ENCODE results near the gene BID.

Gene BID

GRCh38 chr22:17791196-17791595 lies 16.9 kb upstream of the BID start:
- DNase-seq (ENCODE audit: extremely low spot score): no peak
- ChIA-PET POLR2A (interaction anchor here (0.6 kb wide), 1 partner anchor 11 kb away, joined by 3 read pairs; no protein-coding TSS in a partner anchor), CTCF (interaction anchor here (1.0 to 1.5 kb wide), 4 partner anchors 39 to 280 kb away, joined by 3 to 5 read pairs (median 4); no protein-coding TSS in a partner anchor)
- TF ChIP-seq CTCF (IDR thresholded peaks at IDR 0.05; ENCODE audit: control extremely low read depth, extremely low read depth, low read depth, missing control alignments): no peak

- CTCF ChIA-PET: interaction anchor here (1.2 to 1.7 kb wide), 4 partner anchors 16 to 287 kb away, joined by 3 to 9 read pairs (median 4); no protein-coding TSS in a partner anchor
- no peak for TF ChIP-seq CTCF (IDR thresholded peaks at IDR 0.05; ENCODE audit: control extremely low read depth, extremely low read depth, low read depth, missing control alignments)
- POLR2A ChIA-PET: no interaction called here
- no peak for DNase-seq (ENCODE audit: extremely low spot score)
These were observed 15.3 kb upstream of the BID start for GRCh38 chr22:17789379-17790200.

GRCh38 chr22:17788528-17789378 lies 14.5 kb upstream of the BID start:
- ChIA-PET CTCF (interaction anchor here (1.2 to 4.8 kb wide), 6 partner anchors 8 to 288 kb away, joined by 3 to 68 read pairs (median 6); no protein-coding TSS in a partner anchor), POLR2A (interaction anchor here (0.5 kb wide), 1 partner anchor 10 kb away, joined by 6 read pairs; no protein-coding TSS in a partner anchor)
- TF ChIP-seq CTCF (IDR thresholded peaks at IDR 0.05; ENCODE audit: control extremely low read depth, extremely low read depth, low read depth, missing control alignments): no peak
- DNase-seq (ENCODE audit: extremely low spot score): no peak

- ChIA-PET CTCF (interaction anchor here (1.2 to 5.5 kb wide), 7 partner anchors 9 to 230 kb away, joined by 3 to 72 read pairs (median 6); no protein-coding TSS in a partner anchor), POLR2A (interaction anchor here (0.5 kb wide), 1 partner anchor 11 kb away, joined by 6 read pairs; no protein-coding TSS in a partner anchor)
- DNase-seq (ENCODE audit: extremely low spot score): no peak
- no peak for TF ChIP-seq CTCF (IDR thresholded peaks at IDR 0.05; ENCODE audit: control extremely low read depth, extremely low read depth, low read depth, missing control alignments)
These were observed 13.6 kb upstream of the BID start for GRCh38 chr22:17787716-17788330.

GRCh38 chr22:17787241-17787640 lies 13.0 kb upstream of the BID start:
- no peak for DNase-seq (ENCODE audit: extremely low spot score)
- POLR2A ChIA-PET: no interaction called here
- CTCF ChIA-PET: interaction anchor here (0.8 to 5.5 kb wide), 10 partner anchors 9 to 289 kb away, joined by 3 to 72 read pairs (median 6); no protein-coding TSS in a partner anchor
- no peak for TF ChIP-seq CTCF (IDR thresholded peaks at IDR 0.05; ENCODE audit: control extremely low read depth, extremely low read depth, low read depth, missing control alignments)

Measured in GM10248 (cell line).